Occipital lobe (tissue), 3 donors: Measurements from ENCODE around the gene HLA-DMB. TPM values are rescaled to one million over a fixed set of nuclear protein-coding genes. Genes with fewer than 3 reads are reported as not detected.
A peak's percentile ranks its signal among the peaks of the same experiment; 100 is the strongest.

Experiments used
- DNase-seq: peaks from one replicate; lab custom pipeline; 2025; lab: John Stamatoyannopoulos, UW
- small RNA-seq: library from RNA; depleted of rRNA; stranded (forward); fragments of <200 nt; gene quantifications from one replicate; pipeline ENCODE3, GENCODE V24; 2014
- total RNA-seq: library from RNA; depleted of rRNA; stranded (reverse); fragments of >200 nt; gene quantifications from one replicate; pipeline ENCODE4 v1.2.3, GENCODE V29; 2014

The HLA-DMB gene
- total RNA-seq, 1 donor from 2014 or later = 2.0 TPM

DNA sequence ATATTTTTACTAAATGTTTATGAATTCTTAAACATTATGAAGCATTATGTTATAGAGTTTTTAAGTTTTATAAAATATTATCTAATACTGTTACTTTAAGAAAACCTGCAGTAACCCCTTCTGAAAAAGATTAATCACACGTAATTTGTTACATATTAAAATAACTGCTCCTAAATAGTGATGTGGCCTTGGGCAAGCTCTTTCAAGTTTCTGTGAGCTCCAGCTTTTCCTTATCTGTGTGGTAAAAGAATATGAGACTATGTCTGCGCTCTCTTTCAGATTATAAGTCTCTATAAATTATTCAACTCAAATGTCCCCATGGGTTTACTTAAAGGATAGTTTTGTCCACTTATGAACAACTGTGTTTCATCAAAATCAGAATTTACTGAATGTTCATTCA lies 31.9 kb downstream of the HLA-DMB start:
- no peak for DNase-seq

DNA sequence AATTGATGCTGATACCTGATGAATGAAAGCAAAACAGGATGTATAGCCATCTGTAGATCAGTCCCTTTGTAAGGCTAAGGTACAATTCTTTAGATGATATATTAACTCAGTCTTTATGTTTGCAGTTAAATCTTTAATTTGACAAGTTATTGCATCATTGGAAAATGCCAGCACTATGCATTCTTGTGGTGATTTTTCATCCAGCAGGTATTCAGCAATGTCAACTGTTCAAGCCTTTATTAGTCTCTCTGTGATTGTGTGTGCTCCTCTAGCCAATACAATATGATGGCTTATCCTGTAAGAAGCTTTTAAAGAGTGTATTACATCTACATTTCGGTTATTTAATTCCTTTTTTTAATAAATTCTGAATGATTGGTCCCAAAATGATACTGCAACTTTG lies 34.3 kb downstream of the HLA-DMB start:
- no peak for DNase-seq

DNA sequence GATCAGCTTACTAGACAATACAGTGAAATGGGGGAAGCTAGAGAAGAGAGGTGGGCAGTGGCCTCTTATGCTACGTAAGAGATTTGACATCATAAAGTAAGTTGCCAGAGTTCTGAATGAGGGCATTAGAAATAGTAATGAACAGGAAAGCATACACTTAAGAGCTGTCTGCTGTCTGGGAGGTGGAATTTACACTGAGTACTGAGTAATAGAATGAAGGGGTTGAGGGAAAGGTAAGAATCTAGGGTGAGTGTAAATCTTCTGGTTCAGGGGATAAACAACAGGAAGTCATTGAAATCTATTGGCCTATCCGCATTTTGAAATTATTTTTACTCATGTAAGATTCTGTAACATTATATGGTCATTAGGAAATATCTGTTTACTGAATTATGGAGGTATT lies 35.8 kb downstream of the HLA-DMB start:
- DNase-seq = no peak

DNA sequence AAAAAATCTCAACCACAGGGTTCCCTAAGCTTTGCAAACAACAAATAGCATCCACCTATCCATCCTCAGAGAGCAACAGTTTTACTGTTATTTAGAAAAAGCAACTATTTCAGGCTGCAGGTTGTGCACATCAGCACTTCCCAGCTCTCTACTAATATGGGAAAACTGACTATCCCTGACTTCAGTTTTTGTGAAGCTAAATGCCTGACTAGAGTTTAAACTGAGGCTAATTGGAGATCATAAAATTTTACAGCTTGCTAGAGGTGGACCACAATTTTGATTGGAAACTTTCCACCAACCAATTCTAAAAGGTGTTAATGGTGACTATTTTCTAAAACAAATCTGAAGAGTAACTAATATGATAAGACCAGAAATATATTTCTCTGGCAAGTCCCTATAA lies 36.9 kb downstream of the HLA-DMB start:
- DNase-seq = no peak

DNA sequence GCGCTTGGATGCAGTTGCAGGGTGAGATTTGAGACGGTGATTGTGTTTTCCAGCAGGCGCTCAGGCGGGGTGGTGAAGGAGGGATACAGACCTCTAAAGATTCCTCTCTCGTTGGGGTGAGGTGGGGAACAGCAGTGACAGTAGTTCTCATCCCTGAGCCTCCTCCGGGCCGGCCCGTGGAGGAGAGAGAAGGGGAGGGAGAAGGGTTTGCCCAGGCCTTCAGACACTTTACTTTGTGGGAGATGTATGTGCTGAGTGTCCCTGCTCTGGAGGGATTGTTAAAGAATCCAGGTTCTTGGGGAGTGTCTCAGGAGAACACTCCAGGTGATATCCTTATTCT lies 45.9 kb downstream of the HLA-DMB start:
- DNase-seq = no peak

DNA sequence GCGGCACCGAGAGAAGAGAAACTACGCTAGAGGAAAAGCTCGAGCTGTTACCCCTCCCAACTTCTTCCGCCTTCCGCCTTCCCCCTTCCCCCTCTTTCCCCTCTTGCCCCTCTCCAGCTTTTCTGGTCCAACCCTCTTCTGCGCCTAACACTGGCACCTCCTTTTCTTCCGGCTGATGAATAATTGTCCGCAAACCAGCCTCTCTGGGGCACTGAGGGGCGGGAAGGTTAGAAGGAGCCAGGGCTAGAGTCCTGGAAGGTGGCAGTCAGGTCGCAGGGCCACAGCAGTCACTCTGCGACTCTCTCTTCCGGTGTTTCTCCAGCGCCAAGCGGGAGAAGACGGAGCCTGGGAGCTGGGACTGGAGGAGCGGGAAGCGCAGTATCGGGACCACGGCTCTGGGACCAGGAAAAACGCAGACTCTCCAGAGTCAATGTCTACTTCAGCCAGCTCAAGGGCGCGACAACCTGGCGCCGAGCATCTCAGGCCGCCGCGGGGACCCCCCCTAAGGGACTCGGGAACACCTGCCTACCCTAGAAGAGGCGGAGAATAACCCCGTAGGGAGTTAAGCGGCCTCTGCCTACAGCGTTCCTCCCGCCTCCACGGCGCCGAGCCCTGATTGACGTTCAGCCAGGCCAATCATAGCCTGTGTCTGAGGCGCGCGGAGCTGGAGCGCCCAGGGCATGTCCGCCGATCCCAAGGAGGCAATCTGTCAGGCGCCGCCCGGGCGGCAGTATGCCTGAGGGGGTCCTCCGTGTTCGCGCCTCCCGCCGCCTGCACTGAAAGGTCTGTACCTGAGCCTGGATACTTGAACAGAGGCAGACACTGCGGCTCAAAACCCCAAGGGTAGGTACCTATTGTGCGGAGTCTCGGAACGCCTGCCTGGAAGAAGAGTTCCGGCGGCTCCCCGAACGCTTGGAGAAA lies 46.5 kb downstream of the HLA-DMB start:
- DNase-seq = peak; percentile 94

DNA sequence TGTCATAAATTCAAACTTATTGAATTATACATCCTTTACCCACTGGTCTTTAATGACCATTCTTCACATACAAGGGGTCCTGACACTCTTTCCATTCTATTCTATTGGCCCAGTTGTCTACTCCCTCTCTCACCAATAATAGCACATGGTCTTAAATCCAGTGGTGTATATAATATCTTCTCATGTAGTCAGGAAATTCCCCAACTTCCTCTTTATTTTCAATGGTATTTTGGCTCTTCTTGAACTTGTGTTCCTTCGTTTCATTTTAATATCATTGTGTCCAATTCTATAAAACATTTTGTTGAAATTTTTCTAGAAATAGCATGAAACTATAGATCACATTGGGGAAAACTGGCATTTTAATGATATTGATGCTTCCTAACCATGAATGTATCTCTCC lies 50.0 kb downstream of the HLA-DMB start:
- no peak for DNase-seq

DNA sequence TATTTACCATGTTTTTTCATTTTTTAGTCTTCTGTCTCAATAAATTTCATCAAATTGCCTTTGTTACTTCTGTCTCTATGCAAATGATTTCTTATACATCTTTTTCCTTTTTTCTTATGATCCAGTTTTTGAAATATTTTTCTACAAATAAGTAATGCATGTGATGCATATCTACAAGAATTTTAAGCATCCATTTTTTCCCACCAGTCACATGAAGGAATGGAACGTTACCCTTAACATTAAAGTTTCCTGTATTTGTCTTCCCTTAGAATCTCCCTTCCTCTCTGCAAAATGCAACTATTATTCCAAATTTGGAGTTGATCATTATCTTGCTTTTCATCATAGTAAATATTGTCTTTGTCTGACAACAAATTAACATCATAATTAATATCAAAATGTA lies 51.3 kb downstream of the HLA-DMB start:
- DNase-seq = no peak

DNA sequence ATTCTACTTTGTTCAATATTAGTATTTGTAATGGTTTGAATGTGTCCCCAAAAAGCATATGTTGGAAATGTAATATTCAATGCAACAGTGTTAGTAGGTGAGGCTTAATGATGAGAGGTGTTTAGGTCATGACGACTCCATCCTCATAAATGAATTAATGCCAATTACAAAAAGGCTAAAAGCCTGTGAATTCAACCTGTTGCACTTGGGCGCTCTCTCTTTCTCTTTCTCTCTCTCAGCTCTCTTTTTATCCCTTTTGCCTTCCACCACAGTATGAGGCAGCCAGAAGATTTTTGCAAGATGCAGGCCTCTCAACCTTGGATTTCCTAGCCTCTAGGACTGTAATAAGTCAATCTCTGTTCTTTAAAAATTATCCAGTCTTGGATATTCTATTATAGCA lies 52.3 kb downstream of the HLA-DMB start:
- no peak for DNase-seq

DNA sequence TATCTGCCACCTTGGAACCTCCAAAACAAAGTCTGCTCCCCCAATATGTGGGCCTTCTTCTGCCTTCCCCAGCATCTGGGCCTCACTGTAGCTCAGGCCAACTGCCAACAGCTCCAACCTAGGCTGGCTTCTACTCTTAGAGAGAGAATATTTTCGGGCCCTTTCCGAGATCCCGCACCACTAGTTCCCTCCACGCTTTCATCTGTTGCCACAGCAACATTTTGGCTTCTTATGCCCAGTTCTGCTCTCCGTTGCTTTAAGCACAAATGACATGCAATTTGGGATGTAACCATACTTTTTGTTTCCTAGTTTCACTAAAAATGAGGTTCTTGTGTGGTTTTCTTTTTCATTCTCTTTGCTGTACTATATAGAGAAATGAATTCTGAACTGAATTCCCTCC lies 53.2 kb downstream of the HLA-DMB start:
- DNase-seq = no peak

DNA sequence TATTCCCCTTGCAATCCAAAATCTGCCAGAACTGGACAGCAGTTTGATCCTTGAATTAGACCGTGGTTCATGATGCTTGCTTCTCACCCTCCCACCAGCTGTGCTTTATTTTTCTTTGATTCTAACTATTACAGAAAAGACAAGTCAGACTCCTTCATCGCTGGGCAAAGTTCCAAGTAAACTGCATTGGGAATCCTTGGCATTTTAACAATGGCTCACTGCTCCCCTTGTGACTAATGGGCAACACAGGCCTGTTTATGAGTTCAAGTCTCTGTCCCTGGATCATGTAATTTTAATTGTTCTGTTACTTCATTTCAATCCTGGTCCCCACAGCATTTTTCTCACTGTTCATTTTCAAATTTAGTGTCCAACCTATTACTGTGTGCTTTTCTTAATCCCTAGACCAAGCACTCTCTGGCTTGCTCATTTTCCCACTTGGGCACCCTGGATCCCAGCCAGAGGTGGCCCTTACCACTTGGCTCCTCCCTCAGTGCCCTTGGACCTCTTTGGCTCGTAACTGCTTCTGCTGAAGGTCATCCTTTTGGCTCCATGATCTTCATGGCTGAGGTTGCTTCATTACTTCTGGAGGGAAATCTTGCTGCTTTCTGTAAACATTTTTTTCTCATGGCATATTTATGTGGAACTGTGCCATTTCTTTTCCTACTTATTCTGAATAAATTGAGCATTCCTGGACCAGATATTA lies 54.0 kb downstream of the HLA-DMB start:
- no peak for DNase-seq

DNA sequence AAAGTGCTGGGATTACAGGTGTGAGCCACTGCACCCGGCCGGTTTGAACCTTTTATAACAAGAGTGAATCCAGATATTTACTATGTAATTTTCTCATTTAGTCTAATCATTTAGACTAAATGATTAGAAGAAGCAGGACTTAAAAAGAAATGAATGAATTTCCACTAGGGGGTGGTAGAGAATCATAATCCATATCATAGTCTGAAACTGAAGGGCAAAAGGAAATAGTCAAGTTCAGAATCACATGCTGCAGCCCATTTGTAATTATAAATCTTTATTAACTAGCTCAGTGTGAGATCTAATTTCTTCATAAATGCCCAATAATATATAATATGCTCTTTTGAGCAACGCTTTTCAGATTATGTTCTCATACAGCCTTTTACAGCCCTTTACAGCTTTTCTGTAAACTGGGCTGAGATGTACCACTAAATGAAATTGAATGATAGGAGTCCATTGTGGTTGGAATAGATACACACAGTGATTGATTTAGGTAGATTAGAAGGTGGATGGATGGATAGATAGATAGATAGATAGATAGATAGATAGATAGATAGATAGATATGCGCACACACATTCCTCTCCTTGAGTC lies 55.0 kb downstream of the HLA-DMB start:
- no peak for DNase-seq

Small RNAs within 50 kb of the gene (small RNA-seq; reads per million reads assigned to genes)
- gene HLA-Z = not detected

Other genes starting within 250 kb of the HLA-DMB start
- gene HLA-DQA2, start 199.6 kb downstream of the HLA-DMB start, total RNA-seq = 0.16 TPM
- not detected for gene HLA-DQB2, start 177.5 kb downstream of the HLA-DMB start, total RNA-seq
- not detected for gene HLA-DOB, start 124.0 kb downstream of the HLA-DMB start, total RNA-seq
- gene TAP2, start 102.3 kb downstream of the HLA-DMB start, total RNA-seq = 3.9 TPM
- gene PSMB8, start 97.0 kb downstream of the HLA-DMB start, total RNA-seq = 5.3 TPM
- gene TAP1, start 87.3 kb downstream of the HLA-DMB start, total RNA-seq = 7.5 TPM
- gene PSMB9, start 86.8 kb downstream of the HLA-DMB start, total RNA-seq = 5.8 TPM
- 0.94 TPM for gene HLA-DMA, start 12.1 kb upstream of the HLA-DMB start, total RNA-seq
- 66.6 TPM for gene BRD2, start 27.6 kb upstream of the HLA-DMB start, total RNA-seq
- 0.16 TPM for gene HLA-DOA, start 68.6 kb upstream of the HLA-DMB start, total RNA-seq
- 1.4 TPM for gene HLA-DPA1, start 132.6 kb upstream of the HLA-DMB start, total RNA-seq
- 1.4 TPM for gene HLA-DPB1, start 135.0 kb upstream of the HLA-DMB start, total RNA-seq